ENCODE measurements around the gene LSP1. TPM values are rescaled to one million over a fixed set of nuclear protein-coding genes. Genes with fewer than 3 reads are reported as not detected.

Gene LSP1
- polyA plus RNA-seq, 1 donor from 2014 or later = not detected

Small RNAs within 50 kb of the gene (small RNA-seq; reads per million reads assigned to genes)
- 0 reads per million in 3 experiments for gene AC051649.1
- 0 reads per million in 3 experiments for gene MIR4298

Other genes starting within 250 kb of the LSP1 start
- gene KRTAP5-3, start 244.6 kb upstream of the LSP1 start, polyA plus RNA-seq = not detected in 2 replicates
- gene KRTAP5-4, start 230.9 kb upstream of the LSP1 start, polyA plus RNA-seq = not detected in 2 replicates
- gene KRTAP5-5, start 223.3 kb upstream of the LSP1 start, polyA plus RNA-seq = not detected in 2 replicates
- gene KRTAP5-6, start 155.9 kb upstream of the LSP1 start, polyA plus RNA-seq = not detected in 2 replicates
- gene IFITM10, start 102.5 kb upstream of the LSP1 start, polyA plus RNA-seq = 0.50 and 1.1 TPM in 2 replicates
- 30.5 and 40.5 TPM in 2 replicates for gene CTSD, start 89.2 kb upstream of the LSP1 start, polyA plus RNA-seq
- not detected in 2 replicates for gene SYT8, start 18.1 kb upstream of the LSP1 start, polyA plus RNA-seq
- gene TNNI2, start 14.1 kb upstream of the LSP1 start, polyA plus RNA-seq = not detected in 2 replicates
- gene PRR33, start 38.8 kb downstream of the LSP1 start, polyA plus RNA-seq = not detected in 2 replicates
- gene TNNT3, start 66.6 kb downstream of the LSP1 start, polyA plus RNA-seq = not detected in 2 replicates
- 139 and 154 TPM in 2 replicates for gene MRPL23, start 94.2 kb downstream of the LSP1 start, polyA plus RNA-seq
- not detected in 2 replicates for gene H19, start 144.8 kb downstream of the LSP1 start, polyA plus RNA-seq

All from neural cell (in vitro differentiated cells).